Testis (tissue), 3 donors: ENCODE data around the gene MED26. TPM values are rescaled to one million over a fixed set of nuclear protein-coding genes. Genes with fewer than 3 reads are reported as not detected.
A peak's percentile ranks its signal among the peaks of the same experiment; 100 is the strongest.

Source experiments
- DNase-seq: peaks from one replicate; pipeline ENCODE4 v3.0.0-alpha.2; 2019
- H3K27ac ChIP-seq, 2 donors: fragments of 200-600 bp; sonication (generic); one replicate each; pipeline ENCODE4 v1.5.1; 2019
- H3K27me3 ChIP-seq: fragments of 200-600 bp; sonication (generic); one replicate; pipeline ENCODE4 v1.5.1; 2019
- H3K36me3 ChIP-seq: fragments of 200-600 bp; sonication (generic); one replicate; pipeline ENCODE4 v1.5.1; 2017; ENCODE audit warnings: low read depth; ENCODE audit errors: missing control alignments
- H3K4me1 ChIP-seq: fragments of 200-600 bp; sonication (generic); one replicate; pipeline ENCODE4 v1.5.1; 2019
- H3K4me3 ChIP-seq, 2 donors: fragments of 200-600 bp; sonication (generic); one replicate each; pipeline ENCODE4 v1.5.1; 2017 to 2019
- H3K9me3 ChIP-seq: fragments of 200-600 bp; sonication (generic); one replicate; pipeline ENCODE4 v1.5.1; 2017
- POLR2A ChIP-seq: fragments of 450-650 bp; IDR thresholded peaks from one replicate; pipeline ENCODE4 v1.6.1; 2017; ENCODE audit warnings: antibody characterized with exemption, mild to moderate bottlenecking, moderate library complexity
- WGBS, 2 donors: methylation state at CpG; one replicate each; pipeline ENCODE4 v1.1.5; 2018; 5-methylcytosine and 5-hydroxymethylcytosine counted together
- intact Hi-C: fragments of 100-400 bp; cut with DNase I; formaldehyde crosslinking; loops from one replicate; pipeline ENCODE4 v1.15.1; 2023; ENCODE audit warnings: low total_unique reads
- polyA plus RNA-seq: library from polyadenylated mRNA; stranded (reverse); fragments of 350-450 nt; fragmentation: Illumina TruSeq; extraction: RNeasy Lipid Tissue Mini Kit (QIAGEN cat#74804); gene quantifications from one replicate; pipeline ENCODE4 v1.2.3, GENCODE V29; 2014; ENCODE audit warnings: low read depth, low replicate concordance; ENCODE audit not compliant: insufficient read depth
- small RNA-seq, 2 donors: library from RNA; depleted of rRNA; stranded (forward); fragments of <200 nt; gene quantifications; one replicate each; pipeline ENCODE3, GENCODE V24; 2016
- total RNA-seq, 2 donors: library from RNA; depleted of rRNA; stranded (reverse); fragments of >200 nt; gene quantifications; one replicate each; pipeline ENCODE4 v1.2.3, GENCODE V29; 2016
- TF ChIP-seq, protein P1 (sequence below), 3 experiments: fragments of 450-650 bp in 2 of 3; fragments of 200-600 bp in 1 of 3; sonication (generic) in 1 of 3; IDR thresholded peaks; one replicate each; pipeline ENCODE4 v1.5.1; 2016 to 2019; ENCODE audit warnings: antibody characterized with exemption in 3 of 3, mild to moderate bottlenecking in 2 of 3, moderate library complexity in 1 of 3

The MED26 gene
- total and polyA plus RNA-seq, 3 donors from 2014 or later, result 66.1 to 80.8 (median 66.5) TPM

- Histone ChIP-seq H3K36me3 (no peaks in the 10 kb centered on the region), H3K27me3 (no peaks in the 10 kb centered on the region), H3K4me1 (no peaks in the 10 kb centered on the region), H3K9me3 (no peaks in the 10 kb centered on the region), H3K27ac (no peak overlapping the region), H3K4me3 (no peak overlapping the region)
- WGBS, 2 donors, result 86 to 89% methylated on average over 12 of the region's 12 CpGs
- peak; percentile 50 for DNase-seq
- intact Hi-C loops, result no loop called here
- TF ChIP-seq, protein P1, sequence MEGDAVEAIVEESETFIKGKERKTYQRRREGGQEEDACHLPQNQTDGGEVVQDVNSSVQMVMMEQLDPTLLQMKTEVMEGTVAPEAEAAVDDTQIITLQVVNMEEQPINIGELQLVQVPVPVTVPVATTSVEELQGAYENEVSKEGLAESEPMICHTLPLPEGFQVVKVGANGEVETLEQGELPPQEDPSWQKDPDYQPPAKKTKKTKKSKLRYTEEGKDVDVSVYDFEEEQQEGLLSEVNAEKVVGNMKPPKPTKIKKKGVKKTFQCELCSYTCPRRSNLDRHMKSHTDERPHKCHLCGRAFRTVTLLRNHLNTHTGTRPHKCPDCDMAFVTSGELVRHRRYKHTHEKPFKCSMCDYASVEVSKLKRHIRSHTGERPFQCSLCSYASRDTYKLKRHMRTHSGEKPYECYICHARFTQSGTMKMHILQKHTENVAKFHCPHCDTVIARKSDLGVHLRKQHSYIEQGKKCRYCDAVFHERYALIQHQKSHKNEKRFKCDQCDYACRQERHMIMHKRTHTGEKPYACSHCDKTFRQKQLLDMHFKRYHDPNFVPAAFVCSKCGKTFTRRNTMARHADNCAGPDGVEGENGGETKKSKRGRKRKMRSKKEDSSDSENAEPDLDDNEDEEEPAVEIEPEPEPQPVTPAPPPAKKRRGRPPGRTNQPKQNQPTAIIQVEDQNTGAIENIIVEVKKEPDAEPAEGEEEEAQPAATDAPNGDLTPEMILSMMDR (IDR thresholded peaks at IDR 0.05), result peak in 1 of 3 experiments; percentile 24
- no peak for TF ChIP-seq POLR2A
These were observed 100.0 kb downstream of the MED26 start for GRCh38 chr19:16527971-16528521.

DNA sequence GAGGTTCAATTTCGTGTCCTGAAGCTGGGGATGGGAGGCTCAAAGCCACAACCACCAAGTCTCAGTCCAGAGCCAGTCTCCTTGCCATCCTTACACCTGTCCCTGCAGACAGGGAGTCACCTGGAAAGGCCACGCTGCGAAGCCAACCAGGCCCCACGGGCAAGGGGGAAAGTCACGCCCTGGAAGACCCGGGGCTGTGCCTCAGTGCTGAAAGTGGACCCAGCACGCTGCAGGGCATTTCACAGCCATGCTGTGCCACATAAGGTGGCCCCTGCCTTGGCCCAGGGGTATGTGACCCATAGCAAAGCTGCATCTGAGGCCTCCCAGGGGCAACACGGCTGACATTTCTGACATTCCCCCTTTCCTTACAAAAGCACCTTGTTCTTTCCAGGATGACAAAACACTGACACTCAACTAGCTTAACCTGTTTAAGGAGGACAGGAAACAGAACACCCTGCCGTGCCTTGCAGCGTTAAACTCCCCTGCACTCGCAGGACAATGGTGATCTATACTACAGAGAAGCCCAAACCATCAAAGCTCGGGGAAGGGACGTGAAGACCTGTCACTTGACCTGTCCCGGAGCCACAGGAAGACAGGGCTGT is 100.6 kb downstream of the MED26 start:
- Histone ChIP-seq H3K9me3 (no peaks in the 10 kb centered on the region), H3K27me3 (no peaks in the 10 kb centered on the region), H3K27ac (no peak overlapping the region), H3K4me1 (no peaks in the 10 kb centered on the region), H3K4me3 (no peak overlapping the region), H3K36me3 (no peaks in the 10 kb centered on the region)
- 77 to 80% methylated on average over 10 to 12 of the region's 14 CpGs for WGBS, 2 donors
- TF ChIP-seq POLR2A, result no peak
- TF ChIP-seq, protein P1 (IDR thresholded peaks at IDR 0.05), result no peak
- DNase-seq, result no peak
- intact Hi-C loops, result no loop called here

DNA sequence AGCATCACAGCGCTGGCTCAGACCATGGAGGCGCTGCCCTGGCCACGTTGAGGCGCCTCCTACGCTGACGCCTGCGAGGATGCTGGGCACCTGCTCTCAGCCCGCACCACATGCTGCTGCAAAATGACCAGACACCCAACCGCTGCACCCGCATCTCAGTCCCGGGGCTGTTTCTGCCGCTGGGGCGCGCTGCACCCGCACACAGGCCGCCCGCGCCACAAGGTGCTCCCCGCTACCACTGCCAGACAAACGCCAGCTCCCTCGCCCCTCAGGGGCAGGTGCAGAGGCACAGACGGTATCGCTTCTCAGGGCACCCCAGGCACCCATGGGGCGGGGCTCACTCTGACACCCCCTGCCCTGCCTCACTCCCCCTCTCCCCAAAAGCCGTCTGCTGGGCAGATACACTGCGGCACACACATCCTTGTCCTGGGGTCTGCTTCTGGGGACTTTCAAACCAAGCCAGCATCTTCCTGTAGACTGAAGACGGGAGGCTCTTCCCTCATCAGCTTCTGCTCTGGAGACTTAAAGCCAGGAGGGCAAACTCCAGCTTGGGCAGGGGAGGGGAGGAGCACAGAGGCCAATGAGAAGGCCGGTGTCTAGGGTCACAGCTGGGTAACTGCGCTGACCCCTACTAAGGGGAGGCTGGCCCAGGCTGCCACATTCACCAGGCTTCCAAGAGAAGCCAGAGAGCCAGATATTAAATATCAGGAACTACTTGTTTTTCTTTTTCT is 102.1 kb downstream of the MED26 start:
- WGBS, 2 donors, result 75 to 84% methylated on average over 22 to 29 of the region's 29 CpGs
- TF ChIP-seq POLR2A, result no peak
- TF ChIP-seq, protein P1 (IDR thresholded peaks at IDR 0.05), result no peak
- Histone ChIP-seq H3K9me3 (no peaks in the 10 kb centered on the region), H3K27me3 (no peaks in the 10 kb centered on the region), H3K36me3 (no peaks in the 10 kb centered on the region), H3K27ac (no peak overlapping the region), H3K4me3 (peak overlapping the region in 1 of 2 donors; percentile 39), H3K4me1 (no peaks in the 10 kb centered on the region)
- DNase-seq, result no peak
- intact Hi-C loops, result no loop called here

GRCh38 chr19:16524991-16525734 is 102.8 kb downstream of the MED26 start:
- H3K36me3 ChIP-seq, result no peaks in the 10 kb centered on the region
- H3K27ac ChIP-seq, result no peak overlapping the region
- peaks cover 2% of the 10 kb centered on the region for H3K4me1 ChIP-seq
- peak; percentile 43 for DNase-seq
- 83 to 89% methylated on average over 15 to 54 of the region's 54 CpGs for WGBS, 2 donors
- TF ChIP-seq, protein P1 (IDR thresholded peaks at IDR 0.05), result no peak
- TF ChIP-seq POLR2A, result no peak
- intact Hi-C loops, result no loop called here
- peak overlapping the region in 1 of 2 donors; percentile 39 for H3K4me3 ChIP-seq
- H3K9me3 ChIP-seq, result no peaks in the 10 kb centered on the region
- H3K27me3 ChIP-seq, result no peaks in the 10 kb centered on the region

Small RNA genes lying within 50 kb of the gene (small RNA-seq; reads per million reads assigned to genes)
- 0 reads per million in 2 donors for gene RN7SL146P

Other genes with a start within 250 kb of the MED26 start
- gene EPS15L1, start 156.2 kb downstream of the MED26 start, total RNA-seq, result 10 to 100 TPM; 51.8 to 55.8 TPM
- 36.5 TPM for gene EPS15L1, start 156.2 kb downstream of the MED26 start, polyA plus RNA-seq
- 10 to 100 TPM; 40.6 to 75.7 TPM for gene CALR3, start 132.0 kb downstream of the MED26 start, total RNA-seq
- 102 TPM for gene CALR3, start 132.0 kb downstream of the MED26 start, polyA plus RNA-seq
- gene C19orf44, start 131.8 kb downstream of the MED26 start, total RNA-seq, result 10 to 100 TPM; 13.6 to 35.4 TPM
- 40.9 TPM for gene C19orf44, start 131.8 kb downstream of the MED26 start, polyA plus RNA-seq
- gene CHERP, start 85.8 kb downstream of the MED26 start, total RNA-seq, result 10 to 100 TPM; 46.5 to 51.3 TPM
- gene CHERP, start 85.8 kb downstream of the MED26 start, polyA plus RNA-seq, result 49.3 TPM
- gene SLC35E1, start 55.8 kb downstream of the MED26 start, total RNA-seq, result 10 to 100 TPM; 54.0 to 56.3 TPM
- gene SLC35E1, start 55.8 kb downstream of the MED26 start, polyA plus RNA-seq, result 20.3 TPM
- gene SMIM7, start 31.9 kb upstream of the MED26 start, total RNA-seq, result 100 to 1,000 TPM; 115 to 119 TPM
- gene SMIM7, start 31.9 kb upstream of the MED26 start, polyA plus RNA-seq, result 105 TPM
- 10 to 100 TPM; 17.7 to 18.8 TPM for gene TMEM38A, start 32.9 kb upstream of the MED26 start, total RNA-seq
- gene TMEM38A, start 32.9 kb upstream of the MED26 start, polyA plus RNA-seq, result 12.5 TPM
- 1 to 10 TPM; 1.9 to 2.4 TPM for gene NWD1, start 91.6 kb upstream of the MED26 start, total RNA-seq
- 6.0 TPM for gene NWD1, start 91.6 kb upstream of the MED26 start, polyA plus RNA-seq
- gene SIN3B, start 201.2 kb upstream of the MED26 start, total RNA-seq, result 100 to 1,000 TPM; 231 to 283 TPM
- 70.6 TPM for gene SIN3B, start 201.2 kb upstream of the MED26 start, polyA plus RNA-seq